GM10266 (cell line): ENCODE measurements around the gene PKD2L2.
"Not testable (repeated sequence)": the region's sequence is repeated elsewhere in the genome, so short reads cannot be mapped to it uniquely, and the experiment has no call there.

ENCODE experiments used
- DNase-seq: peaks from one replicate; pipeline ENCODE4 v3.0.0; 2012; ENCODE audit errors: extremely low spot score
- TF ChIP-seq, protein P1 (sequence below): IDR thresholded peaks from 2 replicates; pipeline ENCODE4 v1.5.1; 2012; ENCODE audit warnings: mild to moderate bottlenecking, low read depth; ENCODE audit not compliant: control insufficient read depth, insufficient read depth; ENCODE audit errors: missing control alignments

Gene PKD2L2

DNA sequence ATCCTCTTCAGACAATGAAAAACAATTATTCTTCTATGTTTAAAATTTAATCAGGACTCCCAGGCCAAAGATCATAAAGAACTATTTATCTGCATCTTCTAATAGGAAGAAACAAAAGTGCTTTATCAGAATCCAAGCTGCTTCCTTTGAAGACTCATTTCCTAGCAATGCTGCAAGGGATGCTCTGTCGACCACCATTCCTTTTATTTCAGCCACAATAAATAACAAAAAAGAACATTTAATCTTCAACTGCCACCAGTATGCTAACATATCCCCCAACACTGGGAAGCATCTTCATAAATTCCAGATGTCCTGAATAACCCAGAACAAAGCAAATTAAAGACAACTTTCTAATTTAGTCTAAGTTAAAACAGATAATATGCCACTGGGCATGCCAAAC lies 68.7 kb downstream of the PKD2L2 start:
- TF ChIP-seq, protein P1, sequence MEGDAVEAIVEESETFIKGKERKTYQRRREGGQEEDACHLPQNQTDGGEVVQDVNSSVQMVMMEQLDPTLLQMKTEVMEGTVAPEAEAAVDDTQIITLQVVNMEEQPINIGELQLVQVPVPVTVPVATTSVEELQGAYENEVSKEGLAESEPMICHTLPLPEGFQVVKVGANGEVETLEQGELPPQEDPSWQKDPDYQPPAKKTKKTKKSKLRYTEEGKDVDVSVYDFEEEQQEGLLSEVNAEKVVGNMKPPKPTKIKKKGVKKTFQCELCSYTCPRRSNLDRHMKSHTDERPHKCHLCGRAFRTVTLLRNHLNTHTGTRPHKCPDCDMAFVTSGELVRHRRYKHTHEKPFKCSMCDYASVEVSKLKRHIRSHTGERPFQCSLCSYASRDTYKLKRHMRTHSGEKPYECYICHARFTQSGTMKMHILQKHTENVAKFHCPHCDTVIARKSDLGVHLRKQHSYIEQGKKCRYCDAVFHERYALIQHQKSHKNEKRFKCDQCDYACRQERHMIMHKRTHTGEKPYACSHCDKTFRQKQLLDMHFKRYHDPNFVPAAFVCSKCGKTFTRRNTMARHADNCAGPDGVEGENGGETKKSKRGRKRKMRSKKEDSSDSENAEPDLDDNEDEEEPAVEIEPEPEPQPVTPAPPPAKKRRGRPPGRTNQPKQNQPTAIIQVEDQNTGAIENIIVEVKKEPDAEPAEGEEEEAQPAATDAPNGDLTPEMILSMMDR, result no peak
- DNase-seq, result no peak

DNA sequence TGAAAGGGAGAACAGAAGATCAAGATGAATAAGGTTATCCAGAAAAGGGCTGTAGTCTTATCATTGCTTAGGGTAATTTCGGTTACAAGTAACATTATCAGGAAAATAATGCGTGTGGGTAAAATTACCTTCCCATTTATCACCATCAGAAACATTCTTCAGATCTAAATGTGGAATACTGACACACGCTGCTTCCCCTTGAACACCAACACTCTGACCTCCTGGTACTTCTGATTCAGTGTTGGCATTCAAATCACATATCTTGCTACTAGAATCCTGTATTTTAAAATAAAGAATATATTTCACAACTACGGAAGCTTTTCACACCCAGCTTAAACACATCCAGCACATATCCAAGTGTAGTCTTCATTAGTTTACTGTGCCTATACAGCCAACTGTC lies 70.2 kb downstream of the PKD2L2 start:
- TF ChIP-seq, protein P1, result no peak
- DNase-seq, result no peak

DNA sequence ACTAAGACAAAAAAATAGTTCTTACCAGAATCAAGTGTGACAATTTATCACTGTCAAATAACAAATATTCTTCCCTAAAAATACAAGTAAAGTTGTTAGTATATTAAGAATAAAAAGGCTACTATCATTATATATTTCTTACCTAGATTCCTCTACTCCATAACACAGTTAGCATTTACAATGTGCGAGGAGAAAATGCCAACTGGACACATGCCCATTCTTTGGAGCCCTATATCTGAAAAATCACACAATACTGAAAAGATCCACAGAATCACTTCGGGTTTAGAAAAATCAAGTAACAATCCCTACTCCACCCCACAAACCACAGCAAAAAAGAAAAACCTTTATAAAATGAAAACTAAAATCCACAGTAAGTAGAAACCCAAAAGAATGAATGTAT lies 70.9 kb downstream of the PKD2L2 start:
- TF ChIP-seq, protein P1, result no peak
- no peak for DNase-seq

- TF ChIP-seq, protein P1, result no peak
- no peak for DNase-seq
Observed at GRCh38 chr5:137960819-137961218, 71.6 kb downstream of the PKD2L2 start.

DNA sequence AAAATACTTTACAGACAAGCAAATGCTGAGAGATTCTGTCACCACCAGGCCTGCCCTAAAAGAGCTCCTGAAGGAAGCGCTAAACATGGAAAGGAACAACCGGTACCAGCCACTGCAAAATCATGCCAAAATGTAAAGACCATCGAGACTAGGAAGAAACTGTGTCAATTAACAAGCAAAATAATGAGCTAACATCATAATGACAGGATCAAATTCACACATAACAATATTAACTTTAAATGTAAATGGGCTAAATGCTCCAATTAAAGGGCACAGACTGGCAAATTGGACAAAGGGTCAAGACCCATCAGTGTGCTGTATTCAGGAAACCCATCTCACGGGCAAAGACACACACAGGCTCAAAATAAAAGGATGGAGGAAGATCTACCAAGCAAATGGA lies 81.1 kb downstream of the PKD2L2 start:
- not testable (repeated sequence) for DNase-seq

- TF ChIP-seq, protein P1, result no peak
- DNase-seq, result no peak
Observed at GRCh38 chr5:137975208-137975607, 86.0 kb downstream of the PKD2L2 start.

DNA sequence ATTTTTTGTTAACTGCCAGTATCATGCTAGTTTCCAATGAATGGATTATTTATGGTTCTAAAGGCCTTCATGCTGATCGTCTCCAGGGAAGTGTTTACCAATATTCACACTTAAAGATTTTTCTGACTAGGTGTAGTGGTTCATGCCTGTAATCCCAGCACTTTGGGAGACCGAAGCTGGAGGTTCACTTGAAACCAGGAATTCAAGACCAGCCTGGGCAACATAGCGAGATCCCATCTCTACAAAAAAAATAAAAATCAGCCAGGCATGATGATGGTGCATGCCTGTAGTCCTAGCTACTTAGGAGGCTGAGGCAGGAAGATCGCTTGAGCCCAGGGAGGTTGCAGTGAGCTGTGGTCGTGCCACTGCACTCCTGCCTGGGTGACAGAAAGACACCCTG lies 100.2 kb downstream of the PKD2L2 start:
- DNase-seq, result no peak
- TF ChIP-seq, protein P1, result no peak
